A549 (cell line): ENCODE results near the gene CCNYL1. TPM values are rescaled to one million over a fixed set of nuclear protein-coding genes. Genes with fewer than 3 reads are reported as not detected.

ENCODE experiments used
- ATAC-seq, 2 experiments: fragments of 200-7000 bp in 1 of 2; fragments of >200 bp in 1 of 2; cut with Nextera tagmentation in 1 of 2; cut with Tn5 transposase in 1 of 2; 3 replicates each; pipeline versions ENCODE4 v1.8.0 to v1.9.1; 2018 to 2020; ENCODE audit warnings: mild to moderate bottlenecking in 1 of 2, moderate library complexity in 1 of 2
- CTCF ChIA-PET: fragments of 300-600 bp; sonication (Branson Sonifier 250); formaldehyde crosslinking; extraction: SDS; loops from one replicate; lab custom pipeline; 2021; ENCODE audit warnings: antibody characterized with exemption, inconsistent platforms; lab: Yijun Ruan, JAX
- POLR2A ChIA-PET: fragments of 350-600 bp; formaldehyde crosslinking; extraction: SDS; loops from one replicate; lab custom pipeline; 2021; ENCODE audit warnings: antibody characterized with exemption, inconsistent platforms; lab: Yijun Ruan, JAX
- DNase-seq, 2 experiments: peaks; one replicate each; pipeline versions ENCODE4 v3.0.0 to v3.0.0-alpha.2; 2011 to 2016; ENCODE audit warnings: low read depth in 1 of 2, low spot score in 1 of 2
- FAIRE-seq: peaks from 2 replicates; lab custom pipeline; 2011; peaks lifted over from hg19 to GRCh38; lab: Jason Lieb, UNC
- H3K27ac ChIP-seq, 2 experiments: fragments of >200 bp; sonication (Bioruptor Twin); formaldehyde crosslinking; 3 replicates each; pipeline ENCODE4 v1.5.1; 2016 to 2017
- H3K4me1 ChIP-seq: fragments of >200 bp; sonication (Bioruptor Twin); formaldehyde crosslinking; 3 replicates; pipeline ENCODE4 v1.6.1; 2016
- H3K4me2 ChIP-seq: fragments of >200 bp; sonication (Bioruptor Twin); formaldehyde crosslinking; 3 replicates; pipeline ENCODE4 v1.6.1; 2016
- H3K4me3 ChIP-seq: fragments of >200 bp; sonication (Bioruptor Twin); formaldehyde crosslinking; 3 replicates; pipeline ENCODE4 v1.5.1; 2016
- H3K9me3 ChIP-seq: fragments of >200 bp; sonication (Bioruptor Twin); formaldehyde crosslinking; 3 replicates; pipeline ENCODE4 v1.6.1; 2016
- CBX2 ChIP-seq: fragments of 200-600 bp; sonication (generic); IDR thresholded peaks from 2 replicates; pipeline ENCODE4 v1.6.1; 2016; ENCODE audit warnings: low read depth, mild to moderate bottlenecking, borderline replicate concordance
- CBX8 ChIP-seq: fragments of 200-600 bp; sonication (generic); IDR thresholded peaks from 2 replicates; pipeline ENCODE4 v1.6.1; 2016
- CEBPB ChIP-seq, 2 experiments: fragments of >200 bp in 1 of 2; sonication (Bioruptor Twin) in 1 of 2; formaldehyde crosslinking in 1 of 2; IDR thresholded peaks; 2 replicates each; pipeline ENCODE4 v1.6.1; 2012 to 2016
- CHD4 ChIP-seq: fragments of 200-600 bp; sonication (generic); IDR thresholded peaks from 2 replicates; pipeline ENCODE4 v1.6.1; 2016; ENCODE audit warnings: antibody characterized with exemption, mild to moderate bottlenecking, borderline replicate concordance
- EHF ChIP-seq: fragments of 250-450 bp; sonication (Bioruptor Pico); IDR thresholded peaks from 2 replicates; pipeline ENCODE4 v1.5.0; 2020; ENCODE audit warnings: mild to moderate bottlenecking
- EHMT2 ChIP-seq: fragments of 200-600 bp; sonication (generic); IDR thresholded peaks from 2 replicates; pipeline ENCODE4 v1.6.1; 2016; ENCODE audit warnings: antibody characterized with exemption, low read depth, mild to moderate bottlenecking, moderate library complexity
- FOXS1 ChIP-seq: fragments of 250-450 bp; sonication (Bioruptor Pico); IDR thresholded peaks from 2 replicates; pipeline ENCODE4 v1.5.0; 2020; ENCODE audit warnings: mild to moderate bottlenecking, moderate library complexity
- HDAC2 ChIP-seq: fragments of 200-600 bp; sonication (generic); IDR thresholded peaks from 2 replicates; pipeline ENCODE4 v1.6.1; 2016
- HEYL ChIP-seq: fragments of 250-450 bp; sonication (Bioruptor Pico); IDR thresholded peaks from 2 replicates; pipeline ENCODE4 v1.8.0; 2021; ENCODE audit warnings: mild to moderate bottlenecking, moderate library complexity
- MAZ ChIP-seq: fragments of 150-350 bp; IDR thresholded peaks from 2 replicates; pipeline ENCODE4 v1.6.1; 2014; ENCODE audit warnings: antibody characterized with exemption, low read depth, low read length, borderline replicate concordance
- NPAS2 ChIP-seq: fragments of 250-450 bp; sonication (Bioruptor Pico); IDR thresholded peaks from 2 replicates; pipeline ENCODE4 v1.8.0; 2022; ENCODE audit warnings: mild to moderate bottlenecking, moderate library complexity, borderline replicate concordance
- RARB ChIP-seq: fragments of 250-450 bp; sonication (Bioruptor Pico); IDR thresholded peaks from 2 replicates; pipeline ENCODE4 v1.8.0; 2021; ENCODE audit warnings: mild to moderate bottlenecking, moderate library complexity
- RNF2 ChIP-seq: fragments of 200-600 bp; sonication (generic); IDR thresholded peaks from 2 replicates; pipeline ENCODE4 v1.6.1; 2016; ENCODE audit warnings: low read depth, mild to moderate bottlenecking, antibody characterized with exemption, moderate library complexity, borderline replicate concordance
- SMC3 ChIP-seq: fragments of >200 bp; sonication (Bioruptor Twin); formaldehyde crosslinking; IDR thresholded peaks from 3 replicates; pipeline ENCODE4 v1.6.1; 2018; ENCODE audit warnings: inconsistent platforms
- SREBF2 ChIP-seq: fragments of 450-650 bp; IDR thresholded peaks from 2 replicates; pipeline ENCODE4 v1.6.1; 2014; ENCODE audit warnings: mild to moderate bottlenecking, moderate library complexity
- TFCP2L1 ChIP-seq: fragments of 250-450 bp; sonication (Bioruptor Pico); IDR thresholded peaks from 2 replicates; pipeline ENCODE4 v1.5.0; 2021; ENCODE audit warnings: mild to moderate bottlenecking
- ZSCAN20 ChIP-seq: fragments of 250-450 bp; sonication (Bioruptor Pico); IDR thresholded peaks from 2 replicates; pipeline ENCODE4 v1.8.0; 2022; ENCODE audit warnings: mild to moderate bottlenecking, moderate library complexity
- WGBS: methylation state at CpG from one replicate; pipeline ENCODE4 v1.1.6; 2017; ENCODE audit errors: missing lambda C conversion rate; 5-methylcytosine and 5-hydroxymethylcytosine counted together
- polyA plus RNA-seq, 4 experiments: library from polyadenylated mRNA; depleted of rRNA in 3 of 4; stranded (reverse); fragments of >200 nt; fragmentation: RNase III in 1 of 4; extraction: RNeasy Plus Mini Kit Qiagen cat#74134 plus additional on column Dnase treatment in 1 of 4; gene quantifications; 2 replicates in 3 of 4; 3 replicates in 1 of 4; pipeline ENCODE4 v1.2.3, GENCODE V29; 2011 to 2017
- TF ChIP-seq, protein P1 (sequence below): IDR thresholded peaks from 2 replicates; pipeline ENCODE4 v1.6.1; 2012; ENCODE audit warnings: low read depth, borderline replicate concordance
- TF ChIP-seq, protein P2 (sequence below): fragments of >200 bp; sonication (Bioruptor Twin); formaldehyde crosslinking; IDR thresholded peaks from 3 replicates; pipeline ENCODE4 v1.5.1; 2016
- TF ChIP-seq, protein P3 (sequence below): fragments of 150-350 bp; IDR thresholded peaks from 2 replicates; pipeline ENCODE4 v1.6.1; 2014; ENCODE audit warnings: low read depth, mild to moderate bottlenecking, low read length
- TF ChIP-seq, protein P4 (sequence below): fragments of >200 bp; sonication (Bioruptor Twin); formaldehyde crosslinking; IDR thresholded peaks from 2 replicates; pipeline ENCODE4 v1.6.1; 2016

CCNYL1 gene
- polyA plus RNA-seq, 2 of the 4 experiments (the other 2 are of a cell fraction) = 16.9 to 31.6 TPM

DNA sequence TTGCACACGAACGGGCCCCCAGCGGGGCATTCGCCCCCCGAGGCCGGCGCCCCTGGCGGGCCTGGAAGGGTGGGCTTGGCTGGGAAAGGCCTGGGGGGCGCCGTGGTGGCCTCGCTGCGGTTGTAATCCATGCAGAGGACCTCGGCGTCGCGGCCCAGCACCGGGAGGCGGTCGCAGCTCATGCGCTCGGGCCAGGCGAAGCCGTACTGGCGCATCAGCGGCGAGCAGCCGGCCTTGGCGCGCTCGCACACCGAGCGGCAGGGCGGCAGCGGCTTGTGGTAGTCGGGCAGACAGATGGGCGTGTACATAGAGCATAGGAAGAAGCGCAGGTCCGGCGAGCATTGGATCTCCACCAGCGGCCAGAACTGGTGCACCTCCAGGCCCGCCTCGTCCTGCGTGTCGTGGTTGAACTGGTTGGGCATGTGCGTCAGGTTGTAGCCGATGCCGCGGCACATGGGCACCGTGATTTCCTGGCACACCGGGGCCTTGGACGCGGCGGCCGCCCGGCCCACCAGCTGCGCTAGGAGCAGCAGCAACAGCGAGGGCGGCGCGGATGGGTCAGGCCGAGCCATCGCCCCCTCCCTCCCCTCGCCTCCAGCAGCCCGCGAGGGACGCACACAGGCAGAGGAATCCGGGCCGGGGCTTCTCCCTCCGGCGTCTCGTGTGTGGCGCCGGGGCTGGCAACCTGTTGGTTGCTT is 56.9 kb downstream of the CCNYL1 start (continued):
- TF ChIP-seq SMC3 = 0 out of 3 replicates have a peak, but pooled peaks have one; percentile 16
- no peak for TF ChIP-seq CBX8
- TF ChIP-seq CEBPB (IDR thresholded peaks at IDR 0.05) = no peak
- no peak for TF ChIP-seq HEYL
- no peak for TF ChIP-seq MAZ
- TF ChIP-seq SREBF2 = no peak
- no peak for TF ChIP-seq ZSCAN20 (CRISPR knock-in tag)
- no peak for TF ChIP-seq CBX2
- TF ChIP-seq, protein P1, sequence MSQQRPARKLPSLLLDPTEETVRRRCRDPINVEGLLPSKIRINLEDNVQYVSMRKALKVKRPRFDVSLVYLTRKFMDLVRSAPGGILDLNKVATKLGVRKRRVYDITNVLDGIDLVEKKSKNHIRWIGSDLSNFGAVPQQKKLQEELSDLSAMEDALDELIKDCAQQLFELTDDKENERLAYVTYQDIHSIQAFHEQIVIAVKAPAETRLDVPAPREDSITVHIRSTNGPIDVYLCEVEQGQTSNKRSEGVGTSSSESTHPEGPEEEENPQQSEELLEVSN = peak; percentile 86
- peak; percentile 68; the same call in 1 of the 2 replicates for TF ChIP-seq HDAC2
- no peak for TF ChIP-seq NPAS2 (CRISPR knock-in tag)
- TF ChIP-seq, protein P2, sequence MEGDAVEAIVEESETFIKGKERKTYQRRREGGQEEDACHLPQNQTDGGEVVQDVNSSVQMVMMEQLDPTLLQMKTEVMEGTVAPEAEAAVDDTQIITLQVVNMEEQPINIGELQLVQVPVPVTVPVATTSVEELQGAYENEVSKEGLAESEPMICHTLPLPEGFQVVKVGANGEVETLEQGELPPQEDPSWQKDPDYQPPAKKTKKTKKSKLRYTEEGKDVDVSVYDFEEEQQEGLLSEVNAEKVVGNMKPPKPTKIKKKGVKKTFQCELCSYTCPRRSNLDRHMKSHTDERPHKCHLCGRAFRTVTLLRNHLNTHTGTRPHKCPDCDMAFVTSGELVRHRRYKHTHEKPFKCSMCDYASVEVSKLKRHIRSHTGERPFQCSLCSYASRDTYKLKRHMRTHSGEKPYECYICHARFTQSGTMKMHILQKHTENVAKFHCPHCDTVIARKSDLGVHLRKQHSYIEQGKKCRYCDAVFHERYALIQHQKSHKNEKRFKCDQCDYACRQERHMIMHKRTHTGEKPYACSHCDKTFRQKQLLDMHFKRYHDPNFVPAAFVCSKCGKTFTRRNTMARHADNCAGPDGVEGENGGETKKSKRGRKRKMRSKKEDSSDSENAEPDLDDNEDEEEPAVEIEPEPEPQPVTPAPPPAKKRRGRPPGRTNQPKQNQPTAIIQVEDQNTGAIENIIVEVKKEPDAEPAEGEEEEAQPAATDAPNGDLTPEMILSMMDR = peak; percentile 28; the same call in 2 of the 3 replicates
- no peak for TF ChIP-seq FOXS1
- TF ChIP-seq RNF2 = peak; percentile 94; the same call in 1 of the 2 replicates
- no peak; the same call in 1 of the 2 replicates for TF ChIP-seq TFCP2L1
- TF ChIP-seq RARB = no peak
- no peak for TF ChIP-seq EHF (CRISPR knock-in tag)
- TF ChIP-seq CHD4 = no peak
- TF ChIP-seq, protein P3, sequence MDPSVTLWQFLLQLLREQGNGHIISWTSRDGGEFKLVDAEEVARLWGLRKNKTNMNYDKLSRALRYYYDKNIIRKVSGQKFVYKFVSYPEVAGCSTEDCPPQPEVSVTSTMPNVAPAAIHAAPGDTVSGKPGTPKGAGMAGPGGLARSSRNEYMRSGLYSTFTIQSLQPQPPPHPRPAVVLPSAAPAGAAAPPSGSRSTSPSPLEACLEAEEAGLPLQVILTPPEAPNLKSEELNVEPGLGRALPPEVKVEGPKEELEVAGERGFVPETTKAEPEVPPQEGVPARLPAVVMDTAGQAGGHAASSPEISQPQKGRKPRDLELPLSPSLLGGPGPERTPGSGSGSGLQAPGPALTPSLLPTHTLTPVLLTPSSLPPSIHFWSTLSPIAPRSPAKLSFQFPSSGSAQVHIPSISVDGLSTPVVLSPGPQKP = no peak
- TF ChIP-seq, protein P4, sequence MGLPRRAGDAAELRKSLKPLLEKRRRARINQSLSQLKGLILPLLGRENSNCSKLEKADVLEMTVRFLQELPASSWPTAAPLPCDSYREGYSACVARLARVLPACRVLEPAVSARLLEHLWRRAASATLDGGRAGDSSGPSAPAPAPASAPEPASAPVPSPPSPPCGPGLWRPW = no peak

DNA sequence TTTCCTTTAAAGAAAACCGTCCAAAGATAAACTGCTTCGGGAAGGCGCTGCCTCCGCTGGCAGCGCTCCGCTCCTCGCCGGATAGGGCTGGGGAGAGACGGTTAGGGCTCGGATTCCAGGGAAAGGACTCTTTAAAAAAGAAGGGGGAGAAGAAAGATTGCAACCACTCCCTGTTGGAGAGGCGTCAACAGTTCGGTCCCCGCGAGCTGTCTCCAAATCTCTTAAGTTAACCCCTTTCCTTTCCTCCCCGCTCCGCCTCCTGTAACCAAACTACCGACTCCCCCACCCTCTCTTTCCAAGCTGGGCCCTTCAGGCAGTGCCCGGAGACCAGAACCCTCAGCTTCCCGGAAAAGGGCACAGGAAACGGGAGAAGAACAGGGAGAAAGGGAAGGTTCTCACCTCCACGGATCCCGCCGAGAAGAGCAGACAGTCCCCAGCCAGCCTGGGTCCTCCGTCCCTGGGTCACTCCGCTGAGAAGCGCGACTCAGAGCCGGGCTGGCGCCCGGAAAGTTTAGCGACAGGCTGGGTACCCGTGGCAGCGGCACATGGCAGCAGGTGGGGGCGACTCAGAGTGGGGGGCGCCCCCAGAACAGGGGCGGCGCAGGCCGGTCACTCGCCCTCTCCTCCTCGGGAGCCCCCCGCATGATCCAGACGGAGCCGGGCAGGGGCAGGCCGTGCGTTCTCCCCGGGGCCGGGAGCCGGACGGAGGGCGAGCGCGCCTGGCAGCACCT is 57.6 kb downstream of the CCNYL1 start:
- CTCF ChIA-PET = interaction anchor here (0.6 to 8.2 kb wide), 30 partner anchors 15 to 303 kb away, joined by 3 to 82 read pairs (median 4); partner anchors contain the start of gene PLEKHM3
- POLR2A ChIA-PET = interaction anchor here (0.7 to 1.9 kb wide), 12 partner anchors 8 to 486 kb away, joined by 3 to 8 read pairs (median 4); partner anchors contain the start of genes IDH1 and PLEKHM3
- no peak for FAIRE-seq
- peak overlapping the region; percentile 94 to 96 for H3K27ac ChIP-seq
- peak overlapping the region; percentile 88 for H3K4me3 ChIP-seq
- peaks cover 46% of the 10 kb centered on the region for H3K4me1 ChIP-seq
- no peaks in the 10 kb centered on the region for H3K9me3 ChIP-seq
- peak overlapping the region; percentile 100 for H3K4me2 ChIP-seq
- peak; percentile 26 to 45 for ATAC-seq
- 1% methylated on average over 21 of the region's 52 CpGs for WGBS
- peak; percentile 31 to 43 for DNase-seq
- no peak for TF ChIP-seq EHMT2
